Measurements from ENCODE around the gene HNRNPLL. TPM values are rescaled to one million over a fixed set of nuclear protein-coding genes. Genes with fewer than 3 reads are reported as not detected.
"Not testable (repeated sequence)": the region's sequence is repeated elsewhere in the genome, so short reads cannot be mapped to it uniquely, and the experiment has no call there.

The HNRNPLL gene
- total and polyA plus RNA-seq, 10 donors: 4.8 to 53.4 (median 33.9) TPM

DNA sequence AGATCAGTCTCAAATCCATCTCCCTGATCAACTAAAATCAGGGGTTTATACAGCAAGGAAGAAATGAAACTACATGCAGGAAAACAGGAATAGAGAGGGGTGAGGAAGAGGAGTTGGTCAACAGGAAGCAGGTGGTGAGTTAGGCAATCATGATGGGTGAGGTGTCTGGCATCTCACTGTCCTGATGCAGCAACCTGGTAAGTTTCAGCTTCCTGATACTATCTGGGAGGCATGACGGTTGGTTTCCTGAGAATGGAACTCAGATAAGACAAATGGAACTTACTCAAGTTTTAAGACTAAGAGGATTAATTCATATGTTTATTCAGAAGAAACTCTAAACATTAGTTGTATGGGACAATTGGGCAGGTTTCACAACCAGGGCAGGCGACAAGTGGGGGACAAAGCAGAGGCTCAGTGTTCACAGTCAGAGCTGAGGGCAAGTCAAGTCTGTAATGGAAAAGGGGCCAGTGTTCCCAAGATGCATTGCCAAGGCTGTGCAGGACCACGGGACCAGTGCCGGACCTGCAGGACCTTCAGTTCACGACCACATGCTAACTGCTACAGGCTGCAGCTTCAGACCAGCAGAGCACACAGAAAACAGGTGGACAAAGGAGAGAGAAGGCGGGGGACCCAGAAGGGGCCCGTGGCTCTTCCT, 45.5 kb upstream of the HNRNPLL start:
- DNase-seq: no peak
- Histone ChIP-seq H3K27me3 (replicated peaks in 1 of 7) (no peaks in the 10 kb centered on the region), H3K27ac (peak overlapping the region in 6 of 8 donors; percentile 28 to 85 (median 54)), H3K36me3 (no peaks in the 10 kb centered on the region), H3K4me3 (no peak overlapping the region), H3K9me3 (peaks cover 0 to 3% (median under 1%) of the 10 kb centered on the region in 8 donors), H3K4me1 (peaks cover 0 to 39% (median 13%) of the 10 kb centered on the region in 6 donors)
- peak in 1 of 3 donors; percentile 27 for TF ChIP-seq POLR2AphosphoS5 (IDR thresholded peaks at IDR 0.05)
- TF ChIP-seq, protein P1, sequence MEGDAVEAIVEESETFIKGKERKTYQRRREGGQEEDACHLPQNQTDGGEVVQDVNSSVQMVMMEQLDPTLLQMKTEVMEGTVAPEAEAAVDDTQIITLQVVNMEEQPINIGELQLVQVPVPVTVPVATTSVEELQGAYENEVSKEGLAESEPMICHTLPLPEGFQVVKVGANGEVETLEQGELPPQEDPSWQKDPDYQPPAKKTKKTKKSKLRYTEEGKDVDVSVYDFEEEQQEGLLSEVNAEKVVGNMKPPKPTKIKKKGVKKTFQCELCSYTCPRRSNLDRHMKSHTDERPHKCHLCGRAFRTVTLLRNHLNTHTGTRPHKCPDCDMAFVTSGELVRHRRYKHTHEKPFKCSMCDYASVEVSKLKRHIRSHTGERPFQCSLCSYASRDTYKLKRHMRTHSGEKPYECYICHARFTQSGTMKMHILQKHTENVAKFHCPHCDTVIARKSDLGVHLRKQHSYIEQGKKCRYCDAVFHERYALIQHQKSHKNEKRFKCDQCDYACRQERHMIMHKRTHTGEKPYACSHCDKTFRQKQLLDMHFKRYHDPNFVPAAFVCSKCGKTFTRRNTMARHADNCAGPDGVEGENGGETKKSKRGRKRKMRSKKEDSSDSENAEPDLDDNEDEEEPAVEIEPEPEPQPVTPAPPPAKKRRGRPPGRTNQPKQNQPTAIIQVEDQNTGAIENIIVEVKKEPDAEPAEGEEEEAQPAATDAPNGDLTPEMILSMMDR (IDR thresholded peaks at IDR 0.05 in 8 of 11, conservative IDR thresholded peaks at IDR 0.05 in 3 of 11): no peak
- WGBS, 5 donors: 76 to 87% (median 78%) methylated on average over 7 of the region's 7 CpGs
- intact Hi-C loops (cut with DNase I; ENCODE audit: low total_unique reads): no loop called here

DNA sequence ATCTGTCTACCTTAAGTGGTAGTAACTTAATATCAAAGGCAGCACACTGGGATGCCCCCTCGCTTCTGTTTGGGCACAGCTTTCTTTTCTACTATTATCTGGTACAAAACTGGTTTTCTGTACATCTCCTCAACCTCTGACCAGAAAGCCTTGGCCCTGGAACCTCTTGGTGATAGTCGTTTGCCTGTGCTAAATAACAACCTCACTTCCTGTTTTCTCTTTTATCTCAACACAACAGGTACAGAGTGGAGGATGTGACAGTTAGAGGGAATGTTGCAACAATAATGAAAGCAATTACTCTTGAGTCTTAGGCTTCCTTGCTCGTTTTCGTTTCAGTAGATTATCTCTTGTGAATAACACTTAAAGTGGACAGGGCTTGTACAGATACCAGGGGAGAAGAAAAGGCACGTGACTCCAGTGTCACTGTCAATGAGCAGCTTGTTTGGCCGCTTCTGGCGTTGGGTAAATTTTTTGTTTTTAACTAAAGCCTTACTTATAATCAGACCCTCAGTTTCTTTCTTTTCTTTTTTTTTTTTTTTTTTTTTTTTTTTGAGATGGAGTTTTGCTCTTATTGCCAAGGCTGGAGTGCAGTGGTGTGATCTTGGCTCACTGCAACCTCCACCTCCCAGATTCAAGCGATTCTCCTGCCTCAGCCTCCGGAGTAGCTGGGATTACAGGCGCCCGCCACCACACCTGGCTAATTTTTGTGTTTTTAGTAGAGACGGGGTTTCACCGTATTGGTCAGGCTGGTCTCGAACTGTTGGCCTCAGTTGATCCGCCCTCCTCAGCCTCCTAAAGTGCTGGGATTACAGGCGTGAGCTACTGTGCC, 41.2 kb upstream of the HNRNPLL start:
- H3K36me3 ChIP-seq; H3K27me3 ChIP-seq (replicated peaks in 1 of 7); H3K9me3 ChIP-seq; DNase-seq; intact Hi-C loops (cut with DNase I; ENCODE audit: low total_unique reads): not testable (repeated sequence)
- Histone ChIP-seq H3K4me1 (peaks cover 0 to 29% (median 5%) of the 10 kb centered on the region in 6 donors), H3K4me3 (peak overlapping the region in 1 of 8 donors; percentile 12), H3K27ac (peak overlapping the region in 7 of 8 donors; percentile 17 to 83 (median 62))
- 68 to 78% (median 76%) methylated on average over 16 of the region's 16 CpGs for WGBS, 5 donors

DNA sequence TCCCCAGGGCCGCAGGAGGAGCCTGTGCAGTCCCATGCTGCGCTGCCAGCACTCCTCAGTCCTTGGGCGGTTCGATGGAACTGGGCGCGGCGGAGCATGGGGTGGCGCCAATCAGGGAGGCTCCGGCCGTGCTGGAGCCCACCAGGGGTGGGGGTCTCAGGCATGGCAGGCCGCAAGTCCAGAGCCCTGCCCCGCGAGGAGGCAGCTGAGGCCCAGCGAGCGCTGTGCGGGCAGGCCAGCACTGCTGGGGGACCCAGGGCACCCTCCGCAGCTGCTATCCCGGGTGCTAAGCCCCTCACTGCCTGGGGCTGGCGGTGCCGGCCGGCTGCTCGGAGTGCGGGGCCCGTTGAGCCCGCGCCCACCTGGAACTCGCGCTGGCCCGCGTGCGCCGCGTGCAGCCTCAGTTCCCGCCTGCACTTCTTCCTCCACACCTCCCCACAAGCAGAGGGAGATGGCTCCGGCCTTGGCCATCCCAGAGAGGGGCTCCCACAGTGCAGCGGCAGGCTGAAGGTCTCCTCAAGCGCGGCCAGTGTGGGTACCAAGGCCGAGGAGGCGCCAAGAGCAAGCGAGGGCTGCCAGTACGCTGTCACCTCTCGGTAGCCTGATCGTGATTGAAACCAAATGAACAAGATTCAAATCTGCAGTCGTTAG, 40.4 kb upstream of the HNRNPLL start:
- DNase-seq: no peak
- Histone ChIP-seq H3K27ac (peak overlapping the region in 7 of 8 donors; percentile 17 to 83 (median 62)), H3K9me3 (peaks cover 0 to 8% (median 3%) of the 10 kb centered on the region in 8 donors), H3K4me3 (peak overlapping the region in 1 of 8 donors; percentile 12), H3K4me1 (peaks cover 0 to 23% (median 5%) of the 10 kb centered on the region in 6 donors), H3K27me3 (replicated peaks in 1 of 7) (no peaks in the 10 kb centered on the region), H3K36me3 (no peaks in the 10 kb centered on the region)
- TF ChIP-seq POLR2A (IDR thresholded peaks at IDR 0.05): no peak
- TF ChIP-seq, protein P1 (IDR thresholded peaks at IDR 0.05 in 8 of 11, conservative IDR thresholded peaks at IDR 0.05 in 3 of 11): no peak
- TF ChIP-seq POLR2AphosphoS5 (IDR thresholded peaks at IDR 0.05): no peak
- 92 to 98% (median 96%) methylated on average over 21 to 45 of the region's 45 CpGs for WGBS, 5 donors
- intact Hi-C loops (cut with DNase I; ENCODE audit: low total_unique reads): no loop called here

DNA sequence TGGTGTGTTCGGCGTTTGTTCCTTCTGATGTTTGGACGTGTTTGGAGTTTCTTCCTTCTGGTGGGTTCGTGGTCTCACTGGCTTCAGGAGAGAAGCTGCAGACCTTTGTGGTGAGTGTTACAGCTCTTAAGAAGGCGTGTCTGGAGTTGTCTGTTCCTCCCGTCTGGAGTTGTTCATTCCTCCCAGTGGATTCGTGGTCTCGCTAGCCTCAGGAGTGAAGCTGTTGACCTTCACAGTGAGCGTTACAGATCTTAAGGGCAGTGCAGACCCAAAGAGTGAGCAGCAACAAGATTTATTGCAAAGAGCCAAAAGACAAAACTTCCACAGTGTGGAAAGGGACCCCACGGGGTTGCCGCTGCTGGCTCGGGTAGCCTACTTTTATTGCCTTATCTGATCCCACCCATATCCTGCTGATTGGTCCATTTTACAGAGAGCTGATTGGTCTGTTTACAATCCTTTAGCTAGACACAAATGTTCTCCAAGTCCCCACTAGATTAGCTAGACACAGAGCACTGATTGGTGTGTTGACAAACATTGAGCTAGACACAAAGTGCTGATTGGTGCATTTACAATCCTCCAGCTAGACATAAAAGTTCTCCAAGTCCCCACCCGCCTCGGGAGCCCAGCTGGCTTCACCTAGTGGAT, 39.8 kb upstream of the HNRNPLL start:
- H3K9me3 ChIP-seq; intact Hi-C loops (cut with DNase I; ENCODE audit: low total_unique reads); H3K27me3 ChIP-seq (replicated peaks in 1 of 7); DNase-seq; H3K36me3 ChIP-seq; H3K4me3 ChIP-seq: not testable (repeated sequence)
- H3K4me1 ChIP-seq: peaks cover 0 to 17% (median 4%) of the 10 kb centered on the region in 6 donors
- WGBS, 5 donors: 79 to 87% (median 83%) methylated on average over 13 to 14 of the region's 14 CpGs
- peak overlapping the region in 2 of 8 donors; percentile 74 to 83 for H3K27ac ChIP-seq
